PC-3 (cell line): ENCODE data around the gene DDX17.

Source experiments
- EZH2phosphoT487 ChIP-seq: fragments of 300-600 bp; sonication (generic); IDR thresholded peaks from 2 replicates; pipeline ENCODE4 v1.6.1; 2018; ENCODE audit warnings: mild to moderate bottlenecking, antibody characterized with exemption, low read length, borderline replicate concordance
- TF ChIP-seq, protein P1 (sequence below): fragments of 300-600 bp; sonication (generic); conservative IDR thresholded peaks from 2 replicates; pipeline ENCODE4 v1.5.1; 2017; ENCODE audit warnings: antibody characterized with exemption, low read depth, mild to moderate bottlenecking, low read length

- TF ChIP-seq, protein P1, sequence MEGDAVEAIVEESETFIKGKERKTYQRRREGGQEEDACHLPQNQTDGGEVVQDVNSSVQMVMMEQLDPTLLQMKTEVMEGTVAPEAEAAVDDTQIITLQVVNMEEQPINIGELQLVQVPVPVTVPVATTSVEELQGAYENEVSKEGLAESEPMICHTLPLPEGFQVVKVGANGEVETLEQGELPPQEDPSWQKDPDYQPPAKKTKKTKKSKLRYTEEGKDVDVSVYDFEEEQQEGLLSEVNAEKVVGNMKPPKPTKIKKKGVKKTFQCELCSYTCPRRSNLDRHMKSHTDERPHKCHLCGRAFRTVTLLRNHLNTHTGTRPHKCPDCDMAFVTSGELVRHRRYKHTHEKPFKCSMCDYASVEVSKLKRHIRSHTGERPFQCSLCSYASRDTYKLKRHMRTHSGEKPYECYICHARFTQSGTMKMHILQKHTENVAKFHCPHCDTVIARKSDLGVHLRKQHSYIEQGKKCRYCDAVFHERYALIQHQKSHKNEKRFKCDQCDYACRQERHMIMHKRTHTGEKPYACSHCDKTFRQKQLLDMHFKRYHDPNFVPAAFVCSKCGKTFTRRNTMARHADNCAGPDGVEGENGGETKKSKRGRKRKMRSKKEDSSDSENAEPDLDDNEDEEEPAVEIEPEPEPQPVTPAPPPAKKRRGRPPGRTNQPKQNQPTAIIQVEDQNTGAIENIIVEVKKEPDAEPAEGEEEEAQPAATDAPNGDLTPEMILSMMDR: no peak
- no peak for TF ChIP-seq EZH2phosphoT487
Observed at GRCh38 chr22:38453996-38454352, 52.1 kb downstream of the DDX17 start.
